ENCODE results near the gene YPEL2. TPM values are rescaled to one million over a fixed set of nuclear protein-coding genes. Genes with fewer than 3 reads are reported as not detected.
A peak's percentile ranks its signal among the peaks of the same experiment; 100 is the strongest.

YPEL2 gene
- total RNA-seq, 2 donors from 2014 or later: 22.8 to 27.7 TPM

GRCh38 chr17:59431601-59432000 lies 100.1 kb downstream of the YPEL2 start:
- Mint-ChIP-seq H3K4me3 (no peak overlapping the region), H3K36me3 (ENCODE audit: low read depth) (no peaks in the 10 kb centered on the region), H3K9me3 (peaks cover 8% of the 10 kb centered on the region), H3K27me3 (ENCODE audit: insufficient read depth) (peaks cover 22% of the 10 kb centered on the region), H3K27ac (no peak overlapping the region), H3K4me1 (peaks cover 21% of the 10 kb centered on the region)
- Histone ChIP-seq H3K4me1 (ENCODE audit: control insufficient read depth, insufficient read depth, low read length) (peaks cover 4% of the 10 kb centered on the region), H3K36me3 (ENCODE audit: control insufficient read depth, insufficient read depth, low read length) (no peaks in the 10 kb centered on the region), H3K27ac (ENCODE audit: low read depth, low read length) (no peak overlapping the region), H3K4me3 (ENCODE audit: low read length) (no peak overlapping the region), H3K9ac (ENCODE audit: extremely low read depth, low read length, poor library complexity, severe bottlenecking) (no peak overlapping the region), H3K9me3 (ENCODE audit: control insufficient read depth, low read length) (peaks cover 6% of the 10 kb centered on the region), H3K27me3 (ENCODE audit: control insufficient read depth, insufficient read depth, low read length, poor library complexity, severe bottlenecking) (no peaks in the 10 kb centered on the region)
- TF ChIP-seq CTCF (conservative IDR thresholded peaks at IDR 0.05): no peak
- no peak for DNase-seq

- Mint-ChIP-seq H3K27me3 (ENCODE audit: insufficient read depth) (peaks cover 22% of the 10 kb centered on the region), H3K36me3 (ENCODE audit: low read depth) (no peaks in the 10 kb centered on the region), H3K9me3 (peaks cover 8% of the 10 kb centered on the region), H3K4me1 (peaks cover 26% of the 10 kb centered on the region), H3K4me3 (no peak overlapping the region), H3K27ac (no peak overlapping the region)
- TF ChIP-seq CTCF (conservative IDR thresholded peaks at IDR 0.05): no peak
- Histone ChIP-seq H3K4me3 (ENCODE audit: low read length) (peak overlapping the region; percentile 47), H3K9me3 (ENCODE audit: control insufficient read depth, low read length) (peaks cover 6% of the 10 kb centered on the region), H3K27me3 (ENCODE audit: control insufficient read depth, insufficient read depth, low read length, poor library complexity, severe bottlenecking) (no peaks in the 10 kb centered on the region), H3K36me3 (ENCODE audit: control insufficient read depth, insufficient read depth, low read length) (no peaks in the 10 kb centered on the region), H3K27ac (ENCODE audit: low read depth, low read length) (no peak overlapping the region), H3K4me1 (ENCODE audit: control insufficient read depth, insufficient read depth, low read length) (peaks cover 12% of the 10 kb centered on the region), H3K9ac (ENCODE audit: extremely low read depth, low read length, poor library complexity, severe bottlenecking) (no peak overlapping the region)
- 79 to 83% methylated on average over 1 of the region's 1 CpG for WGBS, 2 experiments (ENCODE audit: insufficient coverage in 1 of 2, insufficient read length in 1 of 2)
- DNase-seq: no peak
Measured at GRCh38 chr17:59432657-59433056, 101.2 kb downstream of the YPEL2 start.

- H3K4me3 ChIP-seq (ENCODE audit: low read length): no peak overlapping the region
- peaks cover 6% of the 10 kb centered on the region for H3K9me3 ChIP-seq (ENCODE audit: control insufficient read depth, low read length)
- peaks cover 20% of the 10 kb centered on the region for H3K27me3 Mint-ChIP-seq (ENCODE audit: insufficient read depth)
- DNase-seq: no peak
- no peaks in the 10 kb centered on the region for H3K36me3 ChIP-seq (ENCODE audit: control insufficient read depth, insufficient read depth, low read length)
- H3K27ac ChIP-seq (ENCODE audit: low read depth, low read length): no peak overlapping the region
- no peak overlapping the region for H3K9ac ChIP-seq (ENCODE audit: extremely low read depth, low read length, poor library complexity, severe bottlenecking)
- H3K9me3 Mint-ChIP-seq: peaks cover 8% of the 10 kb centered on the region
- H3K4me1 Mint-ChIP-seq: peaks cover 31% of the 10 kb centered on the region
- no peaks in the 10 kb centered on the region for H3K36me3 Mint-ChIP-seq (ENCODE audit: low read depth)
- H3K27ac Mint-ChIP-seq: no peak overlapping the region
- no peak for TF ChIP-seq CTCF (conservative IDR thresholded peaks at IDR 0.05)
- peaks cover 18% of the 10 kb centered on the region for H3K4me1 ChIP-seq (ENCODE audit: control insufficient read depth, insufficient read depth, low read length)
- no peaks in the 10 kb centered on the region for H3K27me3 ChIP-seq (ENCODE audit: control insufficient read depth, insufficient read depth, low read length, poor library complexity, severe bottlenecking)
- H3K4me3 Mint-ChIP-seq: no peak overlapping the region
- WGBS, 2 experiments (ENCODE audit: insufficient coverage in 1 of 2, insufficient read length in 1 of 2): 90 to 92% methylated on average over 2 of the region's 2 CpGs
Measured at GRCh38 chr17:59433586-59433985, 102.1 kb downstream of the YPEL2 start.
